Hematopoietic multipotent progenitor cell treated with erythropoietin and hydrocortisone succinate and interleukin-3 and kit ligand, for 6 days (in vitro differentiated cells): ENCODE data around the gene TGFBR1.

Source experiments
- DNase-seq: peaks from one replicate; pipeline ENCODE4 v3.0.0-alpha.2; 2015

Gene TGFBR1

DNA sequence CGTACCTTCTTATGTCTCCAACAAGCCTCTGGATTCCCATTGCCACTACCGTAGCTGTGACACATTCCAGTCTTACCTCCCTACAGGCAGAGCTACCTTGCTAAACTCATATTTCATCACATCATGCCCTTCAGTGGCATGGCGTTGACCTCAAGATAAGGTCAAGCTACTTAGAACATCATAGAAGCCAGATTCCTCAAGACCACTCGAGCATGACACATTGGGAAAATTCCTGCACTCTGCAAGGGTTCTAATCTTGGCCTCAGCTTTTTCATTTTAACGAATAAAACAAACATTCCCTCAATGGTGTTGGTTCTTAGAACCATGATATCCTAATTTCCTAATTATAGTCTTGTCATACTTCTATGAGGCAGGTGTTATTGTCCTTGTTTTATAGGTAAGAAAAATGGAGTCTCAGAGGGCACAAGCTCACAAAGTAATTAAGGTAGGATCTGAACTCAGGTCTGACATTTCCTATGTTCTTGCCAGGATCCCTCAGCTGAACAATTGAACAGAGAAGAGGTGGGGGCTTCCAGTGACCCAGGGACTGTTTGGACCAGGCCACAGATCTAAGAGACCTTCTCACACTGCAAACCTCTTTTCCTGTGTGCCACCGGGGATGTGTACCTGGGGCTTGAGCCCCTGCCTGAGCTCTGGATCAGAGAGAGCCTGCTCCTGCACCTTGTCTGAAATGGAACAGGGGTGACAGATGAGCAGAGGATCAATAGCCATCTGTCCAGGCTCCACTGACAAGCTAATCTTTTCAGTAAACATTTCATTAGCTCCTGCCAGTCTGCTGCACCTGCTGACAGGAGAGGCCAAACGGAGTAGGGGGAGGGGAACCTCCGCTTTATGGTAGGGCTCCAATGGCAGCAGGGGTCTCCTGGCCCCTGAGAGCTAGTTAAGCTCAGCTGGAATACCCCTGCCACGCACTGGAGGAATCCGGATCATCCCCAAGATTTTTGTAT lies 67.5 kb downstream of the TGFBR1 start:
- no peak for DNase-seq

DNA sequence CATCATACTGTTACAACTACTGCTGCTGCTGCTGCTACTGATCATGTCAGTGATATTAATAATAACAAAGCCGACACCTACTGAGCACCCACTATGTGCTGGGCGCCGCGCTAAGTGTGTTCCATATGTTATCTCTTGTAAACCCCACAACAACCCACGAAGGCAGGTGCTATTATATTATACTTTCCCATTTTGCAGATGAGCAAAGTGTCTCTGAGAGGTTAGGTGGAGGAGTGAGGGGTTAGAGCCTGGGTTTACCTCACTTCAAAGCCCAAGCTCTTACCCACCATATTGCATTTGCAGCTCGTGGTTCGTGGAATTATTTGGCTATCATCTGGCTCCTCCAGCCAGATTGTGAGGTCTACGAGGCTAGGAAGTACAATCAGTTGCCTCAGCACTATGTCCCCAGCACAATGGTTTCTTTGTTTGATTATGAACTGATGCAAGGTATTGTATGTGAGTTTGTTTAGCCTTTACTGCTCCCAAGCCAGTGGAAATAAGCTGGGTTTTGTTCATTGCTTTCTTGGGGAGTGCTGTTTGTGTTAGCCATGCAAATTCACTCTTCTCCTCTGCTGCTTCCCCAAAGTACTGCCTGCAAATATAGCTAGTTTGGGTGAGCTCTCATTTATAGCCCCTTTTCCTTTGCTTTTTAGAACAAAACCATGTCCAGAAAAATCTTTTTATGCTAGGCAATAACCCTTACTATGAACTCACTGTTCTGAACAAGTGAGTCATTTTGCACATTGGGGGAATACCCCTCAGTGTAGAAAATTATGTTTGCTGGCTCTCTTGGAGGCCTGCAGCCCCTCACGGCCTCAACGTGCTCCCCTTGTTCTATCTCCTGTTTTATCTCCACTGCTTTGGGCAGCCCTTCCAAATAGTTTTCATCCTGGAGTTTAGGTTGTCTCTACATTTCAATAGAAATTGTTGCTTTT lies 68.9 kb downstream of the TGFBR1 start:
- DNase-seq: no peak

DNA sequence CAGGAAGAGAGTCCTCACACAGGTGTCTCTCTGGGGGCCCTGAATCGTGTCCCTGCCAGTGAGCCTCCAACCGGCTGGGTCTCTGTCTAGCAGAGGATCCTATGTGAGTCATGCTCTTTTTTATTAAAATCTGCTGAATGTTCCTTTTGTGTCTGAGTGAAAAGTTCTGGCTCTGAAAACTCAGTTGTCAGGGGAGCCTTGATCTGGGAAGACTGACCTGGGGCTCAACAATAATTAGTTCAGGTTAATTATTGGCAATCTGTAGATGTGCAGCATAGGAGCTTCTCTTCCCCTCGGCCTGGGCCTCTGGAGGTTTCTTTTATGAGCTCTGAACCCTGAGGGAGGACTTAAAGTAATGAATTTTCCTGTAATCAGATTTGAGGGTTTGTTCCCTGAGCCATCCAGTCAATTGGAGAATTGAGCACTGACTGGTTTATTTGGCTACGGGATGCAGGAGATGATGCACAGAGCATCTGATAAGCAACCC lies 71.7 kb downstream of the TGFBR1 start:
- no peak for DNase-seq

DNA sequence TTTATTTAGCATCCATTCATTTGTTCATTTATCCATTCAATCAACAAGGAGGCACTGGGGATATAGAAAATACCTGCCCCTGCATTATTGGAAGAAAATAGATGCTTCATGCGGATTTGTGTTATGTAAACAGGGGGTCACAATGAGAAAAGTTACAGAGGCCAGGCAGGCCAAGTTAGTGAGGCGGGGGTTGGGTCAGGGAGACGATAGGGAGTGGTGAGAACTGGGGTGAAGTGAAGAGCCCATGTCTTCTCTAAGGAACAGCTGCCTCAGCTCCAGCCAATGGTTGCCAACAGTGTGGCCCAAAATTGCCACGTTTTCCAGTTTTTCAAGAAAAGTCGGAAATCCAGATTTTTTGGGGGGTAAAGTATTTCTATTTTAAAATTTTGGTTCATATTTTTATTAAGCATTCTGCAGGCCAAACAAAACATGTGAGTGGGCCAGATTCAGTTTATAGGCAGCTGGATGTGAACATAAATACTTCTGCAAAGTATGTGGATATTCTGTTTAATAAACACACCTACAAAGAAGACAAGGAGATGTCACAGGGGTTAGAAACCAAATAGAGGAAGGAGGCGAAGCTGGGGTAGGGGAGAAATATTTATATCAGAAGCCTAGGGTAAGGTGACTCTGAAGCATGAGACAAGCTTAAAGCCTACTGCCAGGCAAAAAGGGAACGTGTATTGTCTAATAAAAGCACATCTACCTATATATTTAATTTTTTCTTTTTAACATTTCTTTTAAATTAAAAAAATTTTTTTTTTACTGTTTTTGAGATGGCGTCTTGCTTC lies 72.9 kb downstream of the TGFBR1 start:
- no peak for DNase-seq

DNA sequence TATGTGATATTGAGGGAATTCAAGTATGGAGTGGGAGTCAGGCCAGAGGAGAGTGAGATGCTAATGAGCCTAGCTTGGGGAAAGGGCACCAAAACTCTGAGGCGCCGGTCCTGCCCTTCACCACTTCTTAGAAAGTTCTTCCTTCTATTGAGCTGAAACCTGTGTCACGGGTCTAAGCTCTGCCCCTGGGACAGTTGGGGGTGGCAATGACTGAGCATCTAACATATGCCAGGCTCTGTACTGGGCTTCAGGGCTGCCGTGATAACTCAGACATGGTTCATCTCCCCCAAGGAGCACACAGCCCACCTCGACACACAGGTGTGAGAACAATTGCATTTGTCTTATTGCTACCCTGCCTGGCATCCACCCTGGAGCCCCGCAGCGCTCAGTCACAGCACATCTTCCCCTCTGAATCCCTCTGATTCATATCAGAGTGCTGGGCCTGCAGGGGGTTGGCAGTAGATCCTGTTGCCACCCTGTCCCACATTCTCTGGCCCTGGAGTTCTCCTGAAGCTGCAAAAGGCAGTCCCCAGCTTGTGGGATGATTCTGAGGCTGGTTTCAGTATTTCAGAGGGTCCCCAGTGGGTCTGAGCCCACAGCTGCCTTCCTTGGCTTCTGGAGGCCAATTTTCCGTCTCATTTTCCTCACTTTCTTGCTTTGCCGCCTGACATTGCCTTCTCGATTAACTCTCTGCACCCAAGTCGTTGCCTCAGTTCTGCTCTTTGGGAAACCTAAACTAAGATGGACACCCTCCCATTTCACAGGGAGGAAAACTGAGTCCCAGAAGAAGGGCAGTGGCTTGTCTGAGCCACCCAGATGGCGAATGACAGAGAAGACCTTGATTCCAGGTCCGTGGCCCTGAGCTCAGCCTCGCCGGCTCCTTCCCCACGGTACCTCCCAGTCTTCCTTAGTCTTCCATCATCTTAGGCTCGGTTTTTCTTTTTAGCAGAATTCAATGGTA lies 74.3 kb downstream of the TGFBR1 start:
- DNase-seq: no peak

DNA sequence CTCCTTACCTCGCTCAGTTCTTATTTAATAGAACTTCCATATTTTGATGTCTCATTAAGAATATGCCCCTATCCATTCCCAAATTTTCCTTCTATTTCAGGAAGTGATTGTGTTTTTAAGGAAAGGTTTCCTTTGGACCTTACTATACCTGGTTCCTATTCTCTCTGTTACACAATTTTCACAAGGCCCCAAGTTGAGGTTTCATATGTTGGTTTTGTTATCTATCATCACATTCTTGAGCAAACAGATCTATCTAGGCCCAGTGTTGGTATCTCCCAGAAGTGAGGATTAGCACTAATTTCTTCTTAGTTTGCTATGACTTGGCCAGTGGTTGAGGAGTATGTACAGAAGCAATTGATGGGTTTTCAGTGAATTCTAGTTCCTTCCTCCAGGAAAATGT lies 75.3 kb downstream of the TGFBR1 start:
- peak; percentile 62 for DNase-seq

DNA sequence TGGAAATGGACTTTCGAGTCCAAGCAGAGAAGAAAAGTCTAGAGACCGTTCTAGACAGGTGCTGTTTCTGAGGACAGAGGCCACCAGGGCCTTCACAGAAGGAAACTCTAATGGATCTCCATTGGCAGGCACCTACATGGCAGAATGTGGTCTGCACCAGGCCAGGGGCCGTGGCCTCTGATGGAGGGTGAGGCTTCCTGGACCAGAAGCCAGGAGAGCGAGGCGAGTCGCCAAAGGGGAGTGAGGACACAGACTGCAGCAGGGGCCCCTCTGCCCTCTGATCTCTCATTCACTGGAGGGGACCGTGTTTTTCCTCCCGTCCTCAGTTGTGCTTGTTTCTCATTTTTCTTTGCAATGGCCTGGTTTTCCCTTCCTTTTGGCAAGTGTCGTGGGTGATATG lies 75.7 kb downstream of the TGFBR1 start:
- DNase-seq: no peak

DNA sequence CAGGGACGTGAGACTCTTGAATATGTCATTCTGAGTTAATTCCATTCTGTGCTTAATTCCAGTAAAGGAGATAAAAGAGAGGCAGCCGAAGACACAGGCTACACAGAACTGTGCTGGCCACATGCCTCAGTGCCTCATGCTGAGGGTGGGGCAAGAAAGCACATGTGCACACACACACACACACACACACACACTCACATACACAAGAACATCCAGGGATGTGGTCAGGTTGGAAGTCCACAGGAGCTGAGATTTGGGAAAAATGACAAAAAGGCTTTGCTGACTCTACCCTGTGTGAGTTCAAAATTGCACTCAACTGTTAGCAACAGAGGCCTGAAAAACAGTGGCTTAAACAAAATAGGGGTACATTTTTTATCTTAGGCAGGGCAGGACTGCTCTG lies 76.3 kb downstream of the TGFBR1 start:
- DNase-seq: no peak

DNA sequence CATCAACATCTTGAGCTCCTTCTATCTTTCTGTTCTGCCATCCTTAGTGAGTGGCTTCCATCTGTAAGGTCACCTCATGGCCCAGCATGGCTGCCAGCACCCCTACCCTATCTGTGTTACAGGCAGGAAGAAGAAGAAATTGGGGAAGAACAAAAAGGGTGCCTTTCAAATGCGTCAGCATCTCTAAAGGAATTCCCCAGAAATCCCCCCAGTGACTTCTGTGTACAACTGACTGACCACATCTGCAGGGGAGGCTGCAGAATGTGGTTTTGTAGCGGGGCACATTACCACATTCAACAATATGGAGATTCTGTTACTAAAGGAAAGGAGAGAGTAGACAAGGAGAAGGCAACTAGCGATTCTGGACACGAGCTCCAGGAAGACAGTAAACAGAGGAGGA lies 76.7 kb downstream of the TGFBR1 start:
- peak; percentile 26 for DNase-seq

DNA sequence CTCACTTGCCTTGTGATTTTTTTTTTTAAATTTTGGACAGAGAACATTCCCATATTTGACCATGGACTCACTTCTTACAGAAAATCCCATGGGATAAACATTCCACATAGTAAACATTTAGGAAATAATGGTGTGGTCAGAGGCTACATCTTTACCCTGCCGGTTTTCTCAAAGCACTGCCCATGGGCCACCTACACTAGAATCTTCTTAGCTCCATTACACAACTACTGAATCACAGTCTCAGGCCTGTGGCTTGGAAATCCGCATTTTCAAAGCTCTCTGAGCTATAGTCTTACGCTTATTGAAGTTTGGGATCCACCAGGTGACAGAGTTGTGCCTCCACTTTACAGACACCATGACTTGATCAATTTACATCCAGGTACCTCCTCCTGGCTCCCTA lies 77.4 kb downstream of the TGFBR1 start:
- no peak for DNase-seq

DNA sequence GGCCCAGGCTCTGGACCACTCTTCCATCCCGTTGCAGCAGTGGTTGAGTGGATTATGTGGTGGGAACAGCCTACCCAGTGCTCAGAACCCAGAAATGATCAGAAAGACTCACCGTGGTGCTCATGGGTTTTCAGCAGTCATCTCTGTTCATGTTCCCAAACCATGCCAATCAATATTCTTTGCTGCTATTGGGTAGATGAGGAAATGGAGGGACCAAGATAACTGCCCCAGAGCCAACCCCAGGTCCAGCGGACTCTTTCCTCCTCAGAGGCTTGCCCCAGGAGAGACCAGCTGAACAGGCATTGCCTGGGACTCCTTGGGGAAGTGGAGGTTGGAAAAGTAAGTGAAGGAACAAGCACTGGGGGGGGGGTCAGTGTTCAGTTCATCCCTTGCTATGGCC lies 78.7 kb downstream of the TGFBR1 start:
- DNase-seq: no peak

DNA sequence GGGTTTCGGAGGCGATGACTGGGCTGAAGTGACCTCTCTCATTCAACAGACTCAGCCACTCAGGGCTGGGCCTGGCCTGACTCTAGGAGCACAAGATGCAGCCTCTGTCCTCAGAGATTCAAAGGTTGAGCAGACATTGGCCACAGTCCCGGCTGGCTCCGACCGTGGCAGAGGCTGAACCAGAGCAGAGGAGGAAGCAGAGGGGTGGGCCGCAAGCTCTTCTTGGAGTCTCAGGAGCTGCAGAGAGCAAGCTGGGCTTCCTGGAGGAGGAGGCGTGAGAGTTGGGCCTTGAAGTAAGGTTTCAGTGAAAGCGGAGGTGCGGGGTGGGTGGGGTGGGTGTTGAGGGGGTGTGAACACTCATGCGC lies 79.2 kb downstream of the TGFBR1 start:
- DNase-seq: no peak

DNA sequence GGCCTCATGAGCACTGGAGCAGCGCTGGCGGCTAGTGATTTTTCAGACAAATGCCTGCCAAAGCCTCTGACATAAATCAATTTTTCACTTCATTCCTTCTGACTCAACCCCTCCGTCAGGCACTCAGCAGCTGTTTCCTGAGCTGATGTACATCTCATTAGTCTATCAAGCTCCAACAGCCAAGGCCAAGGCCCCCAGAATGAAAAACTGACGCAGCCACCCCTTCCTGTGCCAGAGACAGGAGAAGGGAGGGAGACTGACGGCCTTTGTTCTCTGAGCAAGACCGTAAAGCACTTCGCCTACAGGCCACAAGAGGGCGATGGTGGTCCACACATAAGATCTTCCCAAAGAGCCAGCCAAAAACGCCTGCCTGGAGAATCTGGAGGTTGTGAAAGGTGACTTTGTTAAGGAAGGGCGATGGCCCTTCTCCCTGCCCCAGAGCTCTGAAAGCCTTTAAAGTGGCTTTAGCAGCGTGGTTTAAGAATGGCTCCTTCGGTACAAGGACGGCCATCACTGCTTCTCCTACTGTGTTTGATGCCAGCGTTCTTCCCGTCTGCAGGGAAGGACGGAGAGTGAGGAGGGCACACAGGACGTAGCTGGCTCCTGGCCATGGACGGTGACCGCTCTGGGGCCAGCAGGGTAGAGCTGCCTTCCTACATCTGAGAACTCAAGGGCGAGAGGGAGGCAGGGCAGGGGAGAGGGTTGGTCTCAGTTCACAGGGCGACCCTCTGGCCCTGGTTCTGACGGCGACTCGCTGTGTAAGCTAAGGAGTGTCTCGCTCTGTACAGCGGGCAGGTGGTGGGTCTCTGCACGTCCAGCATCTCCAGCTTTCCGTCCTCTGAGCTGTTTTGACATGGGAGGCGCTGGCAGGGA lies 79.8 kb downstream of the TGFBR1 start:
- DNase-seq: peak; percentile 91

DNA sequence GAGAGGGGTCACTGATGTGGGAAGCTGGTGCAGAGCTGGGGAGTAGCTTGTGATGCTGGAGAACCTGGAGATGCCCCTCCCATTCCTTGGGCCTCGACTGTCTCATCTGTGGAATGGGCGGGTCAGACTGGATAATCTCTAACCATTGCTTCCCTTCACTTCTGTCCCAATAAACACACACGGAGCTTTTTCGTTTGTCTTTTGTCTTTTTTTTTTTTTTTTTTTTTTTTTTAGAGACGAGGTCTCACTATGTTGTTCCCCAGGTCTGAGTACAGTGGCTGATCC lies 80.4 kb downstream of the TGFBR1 start:
- no peak for DNase-seq

DNA sequence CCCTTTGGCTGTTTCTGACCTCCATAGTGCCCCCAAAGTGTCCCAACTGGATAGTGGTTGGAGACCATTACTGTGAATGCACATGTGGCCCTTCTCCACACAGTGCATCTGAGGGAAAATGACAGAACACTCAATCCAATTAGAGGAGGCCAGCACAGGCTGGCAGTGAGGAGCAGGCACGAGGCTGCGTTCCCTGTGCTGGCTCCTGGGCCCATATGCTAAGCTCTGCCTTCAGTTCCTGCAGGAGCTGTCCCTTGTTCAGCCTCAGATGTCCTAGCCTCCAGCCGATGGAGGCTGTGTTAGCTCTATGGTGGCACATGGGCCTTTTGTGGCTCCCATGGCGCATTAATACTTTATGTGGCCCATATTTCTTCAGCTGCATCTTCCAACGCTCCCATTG lies 81.0 kb downstream of the TGFBR1 start:
- no peak for DNase-seq

DNA sequence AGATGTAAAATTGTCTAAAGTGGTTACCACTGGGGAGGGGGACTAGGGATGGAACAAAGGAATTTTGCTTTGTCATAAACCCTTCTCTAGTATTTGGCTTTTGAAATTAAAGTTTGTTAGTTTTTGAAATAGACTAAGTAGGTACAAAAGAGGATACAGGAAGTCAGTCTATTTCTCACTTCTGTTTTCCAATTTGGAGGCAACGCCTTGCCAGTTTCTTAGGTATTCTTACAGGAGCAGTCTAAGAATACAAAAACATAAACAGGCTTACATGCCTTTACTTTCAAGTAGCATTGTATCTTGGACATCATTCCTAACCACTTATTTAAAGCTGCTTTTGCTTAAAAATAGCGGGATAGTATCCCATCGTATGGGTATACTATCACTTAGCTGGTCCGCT lies 82.4 kb downstream of the TGFBR1 start:
- no peak for DNase-seq

DNA sequence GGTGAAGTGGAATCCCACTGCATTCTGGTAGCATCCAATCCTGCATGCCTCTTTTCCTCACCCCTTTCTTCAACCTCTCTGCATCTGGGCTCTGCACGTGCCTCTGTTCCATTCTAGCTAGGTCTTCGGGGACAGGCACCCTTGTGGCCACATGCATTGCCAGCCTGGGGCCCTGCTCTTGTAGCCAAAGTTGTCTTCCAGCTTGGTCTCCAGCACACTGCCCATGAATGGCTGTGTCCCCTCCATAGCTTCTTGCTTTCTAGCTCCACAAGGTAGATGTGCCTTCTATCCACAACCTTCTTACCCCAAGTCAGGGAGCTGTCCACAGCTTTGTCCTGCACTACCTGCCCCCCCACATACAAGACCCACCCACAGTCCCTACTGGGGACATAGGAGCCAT lies 84.3 kb downstream of the TGFBR1 start:
- no peak for DNase-seq

DNA sequence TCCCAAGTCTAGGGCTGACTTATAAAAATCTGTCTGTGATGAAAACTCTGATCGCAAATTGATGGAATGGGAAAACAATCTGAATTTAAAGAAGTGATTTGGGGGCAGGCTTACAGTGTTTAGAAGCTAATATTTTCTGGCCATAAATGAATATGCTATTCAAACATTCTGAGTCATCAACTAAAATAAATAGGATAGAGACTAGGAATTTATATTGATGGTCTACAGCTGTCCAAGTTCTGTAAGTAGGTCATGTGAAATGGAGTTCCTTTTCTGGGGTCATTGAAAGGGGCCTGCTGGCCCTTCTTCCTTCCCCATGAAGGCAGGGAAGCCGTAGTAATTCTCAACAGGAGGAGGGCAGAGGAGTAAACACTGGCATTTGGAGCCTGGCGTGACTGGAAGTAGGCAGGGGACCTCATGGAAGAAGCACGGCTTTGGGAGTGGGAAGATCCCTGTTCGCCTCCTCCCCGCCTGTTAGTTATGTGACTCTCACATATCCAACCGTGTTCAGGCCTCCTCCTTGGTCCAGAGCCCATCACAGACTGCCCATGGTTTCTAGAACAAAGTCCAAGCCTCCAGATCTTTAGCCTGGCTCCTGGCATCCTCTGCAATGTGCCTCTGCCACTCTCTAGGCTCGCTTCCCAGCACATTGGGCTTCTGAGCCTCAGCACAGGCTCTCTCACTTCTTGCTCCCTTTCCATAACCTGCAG lies 85.1 kb downstream of the TGFBR1 start:
- no peak for DNase-seq

DNA sequence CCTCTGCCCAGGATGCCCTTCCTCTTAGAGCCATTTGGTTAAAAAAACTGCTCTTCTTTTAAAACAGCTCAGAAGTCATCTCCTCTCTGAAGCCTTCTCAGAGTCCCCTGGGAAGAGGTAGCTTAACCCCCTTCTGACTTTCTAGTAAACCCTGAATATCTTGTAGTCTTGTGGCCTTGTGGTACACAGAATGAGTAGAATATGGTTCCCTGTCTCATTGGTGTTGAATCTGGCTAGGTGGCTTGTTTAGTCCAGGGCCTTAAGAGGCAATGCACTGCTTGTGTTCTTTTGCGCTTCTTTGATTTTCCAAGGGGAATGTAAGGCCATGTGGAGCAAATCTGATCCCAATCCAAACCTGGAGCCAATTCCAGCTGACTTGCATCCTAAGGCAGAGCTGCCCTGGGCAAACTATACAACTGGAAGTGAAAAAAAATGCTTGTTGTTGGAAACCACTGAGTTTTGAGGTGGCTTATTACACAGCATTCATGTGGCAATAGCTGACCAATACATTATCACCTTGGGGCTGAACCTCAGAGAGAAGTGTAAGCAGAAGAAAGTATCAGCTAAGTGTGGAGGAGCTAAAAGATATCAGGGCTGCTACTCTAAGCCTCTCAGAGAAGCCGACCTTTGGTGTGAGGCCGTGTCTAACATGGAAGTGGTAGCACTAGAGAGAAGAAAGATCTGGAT lies 85.8 kb downstream of the TGFBR1 start:
- no peak for DNase-seq
